Coronary artery (tissue), 2 donors: ENCODE results near the gene CDH19.

Experiments used
- DNase-seq: peaks from one replicate; pipeline ENCODE4 v3.0.0-alpha.2; 2017; ENCODE audit warnings: low spot score
- H3K27ac ChIP-seq, 2 donors: fragments of 200-600 bp; sonication (generic); one replicate each; pipeline ENCODE4 v1.5.1; 2016 to 2019
- H3K4me3 ChIP-seq: fragments of 200-600 bp; sonication (generic); 2 replicates; pipeline ENCODE4 v1.5.1; 2016; ENCODE audit warnings: mild to moderate bottlenecking, moderate library complexity
- TF ChIP-seq, protein P1 (sequence below): fragments of 200-600 bp; sonication (generic); IDR thresholded peaks from one replicate; pipeline ENCODE4 v1.5.1; 2019; ENCODE audit warnings: antibody characterized with exemption

The CDH19 gene, protein sequence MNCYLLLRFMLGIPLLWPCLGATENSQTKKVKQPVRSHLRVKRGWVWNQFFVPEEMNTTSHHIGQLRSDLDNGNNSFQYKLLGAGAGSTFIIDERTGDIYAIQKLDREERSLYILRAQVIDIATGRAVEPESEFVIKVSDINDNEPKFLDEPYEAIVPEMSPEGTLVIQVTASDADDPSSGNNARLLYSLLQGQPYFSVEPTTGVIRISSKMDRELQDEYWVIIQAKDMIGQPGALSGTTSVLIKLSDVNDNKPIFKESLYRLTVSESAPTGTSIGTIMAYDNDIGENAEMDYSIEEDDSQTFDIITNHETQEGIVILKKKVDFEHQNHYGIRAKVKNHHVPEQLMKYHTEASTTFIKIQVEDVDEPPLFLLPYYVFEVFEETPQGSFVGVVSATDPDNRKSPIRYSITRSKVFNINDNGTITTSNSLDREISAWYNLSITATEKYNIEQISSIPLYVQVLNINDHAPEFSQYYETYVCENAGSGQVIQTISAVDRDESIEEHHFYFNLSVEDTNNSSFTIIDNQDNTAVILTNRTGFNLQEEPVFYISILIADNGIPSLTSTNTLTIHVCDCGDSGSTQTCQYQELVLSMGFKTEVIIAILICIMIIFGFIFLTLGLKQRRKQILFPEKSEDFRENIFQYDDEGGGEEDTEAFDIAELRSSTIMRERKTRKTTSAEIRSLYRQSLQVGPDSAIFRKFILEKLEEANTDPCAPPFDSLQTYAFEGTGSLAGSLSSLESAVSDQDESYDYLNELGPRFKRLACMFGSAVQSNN

DNA sequence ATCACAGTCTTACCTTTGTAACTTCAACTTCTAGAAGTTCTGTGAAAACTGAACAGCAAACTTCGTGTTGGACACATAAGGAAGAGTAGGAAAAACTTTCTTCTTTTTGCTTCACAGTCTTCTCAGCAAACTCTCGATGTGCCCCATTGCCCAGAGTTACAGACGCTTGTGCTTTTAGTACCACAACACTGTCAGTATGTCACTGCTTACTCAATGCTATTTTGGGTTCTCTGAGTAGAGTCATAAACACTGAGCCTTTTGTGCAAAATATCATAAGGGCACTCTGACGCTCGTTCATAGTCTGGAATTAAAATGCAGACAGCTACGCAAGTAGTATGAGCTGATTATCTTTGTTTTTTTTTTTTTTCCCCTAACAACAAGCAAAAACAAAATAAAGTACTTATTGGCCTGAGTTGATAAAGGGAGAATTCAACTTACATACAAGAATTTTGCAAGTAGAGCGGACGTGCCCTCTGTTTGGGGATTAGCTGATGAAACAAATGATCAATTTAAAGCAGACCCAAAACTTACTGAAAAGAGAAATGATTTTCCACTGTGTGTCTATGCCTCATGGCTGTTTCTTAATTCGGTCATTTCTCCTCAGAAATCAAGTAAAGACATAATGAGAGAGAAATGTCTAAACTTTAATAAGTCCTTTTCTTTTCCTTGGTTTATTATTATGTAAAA, at the start of gene CDH19:
Gene CDH19, minus strand, starts transcription at position 150 of the 687 bp plus-strand sequence. CDS start 31,886 bp downstream, outside the sequence.
- peak within 1 kb of the TSS; percentile 67 for H3K4me3 ChIP-seq
- peak within 1 kb of the TSS; percentile 68 to 76 for H3K27ac ChIP-seq
- DNase-seq, result no peak
- TF ChIP-seq, protein P1, sequence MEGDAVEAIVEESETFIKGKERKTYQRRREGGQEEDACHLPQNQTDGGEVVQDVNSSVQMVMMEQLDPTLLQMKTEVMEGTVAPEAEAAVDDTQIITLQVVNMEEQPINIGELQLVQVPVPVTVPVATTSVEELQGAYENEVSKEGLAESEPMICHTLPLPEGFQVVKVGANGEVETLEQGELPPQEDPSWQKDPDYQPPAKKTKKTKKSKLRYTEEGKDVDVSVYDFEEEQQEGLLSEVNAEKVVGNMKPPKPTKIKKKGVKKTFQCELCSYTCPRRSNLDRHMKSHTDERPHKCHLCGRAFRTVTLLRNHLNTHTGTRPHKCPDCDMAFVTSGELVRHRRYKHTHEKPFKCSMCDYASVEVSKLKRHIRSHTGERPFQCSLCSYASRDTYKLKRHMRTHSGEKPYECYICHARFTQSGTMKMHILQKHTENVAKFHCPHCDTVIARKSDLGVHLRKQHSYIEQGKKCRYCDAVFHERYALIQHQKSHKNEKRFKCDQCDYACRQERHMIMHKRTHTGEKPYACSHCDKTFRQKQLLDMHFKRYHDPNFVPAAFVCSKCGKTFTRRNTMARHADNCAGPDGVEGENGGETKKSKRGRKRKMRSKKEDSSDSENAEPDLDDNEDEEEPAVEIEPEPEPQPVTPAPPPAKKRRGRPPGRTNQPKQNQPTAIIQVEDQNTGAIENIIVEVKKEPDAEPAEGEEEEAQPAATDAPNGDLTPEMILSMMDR, result no peak

DNA sequence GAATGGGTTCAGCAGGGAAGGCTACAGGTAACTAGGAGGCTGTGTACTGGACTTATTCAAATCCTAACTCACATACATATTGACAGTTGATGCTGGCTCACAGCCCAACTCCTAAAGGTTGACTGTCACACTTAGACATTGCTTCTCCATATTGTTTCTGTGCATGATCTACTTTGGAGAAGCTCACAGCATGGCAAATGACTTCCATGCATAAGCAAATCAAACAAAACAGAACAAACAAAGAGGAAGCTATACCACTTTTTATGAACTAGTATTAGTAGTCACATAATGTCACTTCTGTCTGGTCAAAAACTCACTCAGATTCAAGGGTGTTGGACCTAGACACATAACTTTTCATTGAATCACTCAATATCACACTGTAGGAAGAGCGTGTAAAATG, 43.8 kb upstream of the CDH19 start:
- Histone ChIP-seq H3K27ac (no peak overlapping the region), H3K4me3 (no peak overlapping the region)
- no peak for DNase-seq
- TF ChIP-seq, protein P1, result no peak

DNA sequence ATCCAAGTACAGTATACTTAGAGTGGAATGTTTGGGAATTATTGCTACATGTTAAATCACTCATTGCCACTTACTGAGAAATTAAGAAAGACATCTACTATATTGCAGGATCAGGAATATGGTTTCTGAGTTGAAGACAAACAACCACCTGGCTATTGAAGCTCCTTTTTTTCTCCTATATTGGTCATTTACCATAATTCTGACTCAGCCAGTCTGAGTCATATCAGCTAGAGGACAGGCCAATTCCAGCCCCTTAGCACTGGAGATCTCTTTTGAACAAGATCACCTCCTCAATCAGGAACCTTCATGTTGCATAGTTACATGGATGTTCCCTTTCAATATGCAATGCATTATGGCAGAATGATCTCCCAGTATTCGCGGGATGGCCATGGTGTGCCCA, 42.7 kb upstream of the CDH19 start:
- DNase-seq, result no peak

DNA sequence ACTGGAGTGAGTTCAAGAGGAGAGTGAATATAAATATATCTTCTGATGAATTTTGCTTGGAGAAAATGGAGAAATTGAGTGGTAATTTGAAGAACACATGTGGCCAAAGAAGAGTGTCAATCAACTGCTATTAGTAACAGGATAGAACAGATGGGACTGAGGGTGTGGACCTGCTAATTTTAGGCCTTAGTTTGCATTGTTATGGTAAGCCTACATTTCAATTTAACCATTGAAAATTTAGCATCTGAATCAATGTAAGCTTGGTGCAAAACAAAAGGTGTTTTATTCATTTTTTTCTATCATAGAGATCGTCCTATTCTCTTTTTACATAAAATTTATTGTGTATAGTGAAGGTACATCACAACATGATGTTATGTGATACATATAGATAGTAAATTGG, 42.1 kb upstream of the CDH19 start:
- TF ChIP-seq, protein P1, result no peak
- DNase-seq, result no peak
- H3K27ac ChIP-seq, result no peak overlapping the region
- H3K4me3 ChIP-seq, result no peak overlapping the region

More for the DNA sequence above, 42.7 kb upstream of the CDH19 start:
- H3K27ac ChIP-seq, result no peak overlapping the region
- TF ChIP-seq, protein P1, result no peak
- no peak overlapping the region for H3K4me3 ChIP-seq

DNA sequence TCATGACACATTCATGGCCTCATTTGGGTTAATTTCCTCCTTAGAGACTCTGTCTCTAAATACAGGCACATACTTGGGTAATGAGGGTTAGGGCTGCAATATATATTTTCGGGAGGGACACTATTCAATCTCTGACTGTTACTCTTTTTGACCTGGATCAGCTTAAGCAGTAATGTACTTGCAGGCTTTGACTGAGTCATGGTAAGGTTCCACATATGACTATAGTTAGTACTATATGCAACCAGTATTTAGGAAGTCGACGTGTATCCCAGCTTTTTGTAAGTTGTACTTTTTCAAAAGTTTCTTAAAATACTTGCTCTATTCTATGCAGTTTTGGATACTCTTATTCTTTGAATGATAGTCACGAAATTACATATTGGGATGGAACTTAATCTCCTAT, 37.2 kb upstream of the CDH19 start:
- Histone ChIP-seq H3K4me3 (no peak overlapping the region), H3K27ac (no peak overlapping the region)
- TF ChIP-seq, protein P1, result no peak
- DNase-seq, result no peak

DNA sequence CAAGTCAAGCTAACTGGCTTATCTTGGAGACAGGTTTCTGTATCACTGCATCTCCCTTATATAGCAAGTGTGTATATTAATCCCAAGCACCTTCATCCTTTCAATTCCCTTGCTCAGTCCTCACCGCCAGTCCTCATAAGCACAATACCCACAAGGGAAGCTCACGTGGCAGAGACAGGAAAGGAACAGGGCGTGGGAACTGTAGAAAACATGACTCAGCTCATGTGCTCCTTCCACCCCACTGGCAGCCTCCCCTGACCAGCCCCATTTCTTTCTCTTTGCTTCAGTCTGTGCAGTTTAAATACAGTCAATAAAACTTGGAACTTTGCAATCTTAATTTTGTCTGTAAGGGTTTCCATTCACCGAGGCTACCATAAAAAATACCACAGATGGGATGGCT, 36.5 kb upstream of the CDH19 start:
- no peak for DNase-seq
- TF ChIP-seq, protein P1, result no peak

More for the DNA sequence above, 36.5 kb upstream of the CDH19 start:
- Histone ChIP-seq H3K27ac (no peak overlapping the region), H3K4me3 (no peak overlapping the region)
